Measurements from ENCODE around the gene SYT13. TPM values are rescaled to one million over a fixed set of nuclear protein-coding genes. Genes with fewer than 3 reads are reported as not detected.

The SYT13 gene
- total and polyA plus RNA-seq, 8 donors = 0.21 to 5.5 (median 4.4) TPM

DNA sequence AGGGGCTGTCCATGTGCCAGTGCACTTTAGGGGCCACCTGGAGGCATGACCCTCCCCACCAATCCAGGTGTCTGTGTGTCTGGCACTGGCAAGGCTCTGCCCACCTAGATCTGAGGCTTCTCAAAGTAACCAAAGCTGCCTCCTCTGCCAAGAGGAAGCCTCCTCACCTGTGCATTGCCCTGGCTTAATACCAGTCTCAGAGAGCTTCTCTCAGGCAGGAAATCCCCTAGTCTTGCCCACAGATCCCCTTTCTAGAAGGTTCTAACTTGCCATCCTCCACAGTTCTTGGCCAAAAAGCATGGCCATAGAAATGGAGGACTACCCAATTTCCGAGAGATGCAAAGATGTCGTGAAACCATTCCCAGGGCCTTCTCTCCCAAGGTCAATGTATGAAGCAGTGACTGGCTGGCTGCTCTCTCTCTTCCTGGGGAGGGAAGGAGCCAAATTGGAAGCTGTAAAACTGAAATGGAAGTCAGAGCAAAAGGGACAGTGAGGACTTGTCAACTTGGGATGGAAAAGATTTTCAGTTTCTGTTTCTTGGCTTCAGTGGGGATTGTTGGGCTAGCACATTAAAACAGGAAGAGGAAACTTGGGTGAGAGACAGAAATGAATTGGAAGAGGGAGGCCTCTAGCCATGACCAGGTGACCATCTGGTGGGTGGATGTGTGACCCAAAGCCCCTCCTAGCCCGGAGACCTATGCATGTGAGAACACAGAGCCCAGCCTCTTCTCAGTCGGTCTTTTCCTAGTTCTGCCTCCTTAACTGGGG lies 70.9 kb downstream of the SYT13 start:
- H3K27ac ChIP-seq = peak overlapping the region in 1 of 2 donors; percentile 37
- ATAC-seq = no peak
- H3K27me3 ChIP-seq = no peaks in the 10 kb centered on the region
- intact Hi-C loops (cut with DNase I) = no loop called here
- H3K36me3 ChIP-seq = peaks cover 0 to 32% of the 10 kb centered on the region in 2 donors
- DNase-seq = no peak
- TF ChIP-seq, protein P1, sequence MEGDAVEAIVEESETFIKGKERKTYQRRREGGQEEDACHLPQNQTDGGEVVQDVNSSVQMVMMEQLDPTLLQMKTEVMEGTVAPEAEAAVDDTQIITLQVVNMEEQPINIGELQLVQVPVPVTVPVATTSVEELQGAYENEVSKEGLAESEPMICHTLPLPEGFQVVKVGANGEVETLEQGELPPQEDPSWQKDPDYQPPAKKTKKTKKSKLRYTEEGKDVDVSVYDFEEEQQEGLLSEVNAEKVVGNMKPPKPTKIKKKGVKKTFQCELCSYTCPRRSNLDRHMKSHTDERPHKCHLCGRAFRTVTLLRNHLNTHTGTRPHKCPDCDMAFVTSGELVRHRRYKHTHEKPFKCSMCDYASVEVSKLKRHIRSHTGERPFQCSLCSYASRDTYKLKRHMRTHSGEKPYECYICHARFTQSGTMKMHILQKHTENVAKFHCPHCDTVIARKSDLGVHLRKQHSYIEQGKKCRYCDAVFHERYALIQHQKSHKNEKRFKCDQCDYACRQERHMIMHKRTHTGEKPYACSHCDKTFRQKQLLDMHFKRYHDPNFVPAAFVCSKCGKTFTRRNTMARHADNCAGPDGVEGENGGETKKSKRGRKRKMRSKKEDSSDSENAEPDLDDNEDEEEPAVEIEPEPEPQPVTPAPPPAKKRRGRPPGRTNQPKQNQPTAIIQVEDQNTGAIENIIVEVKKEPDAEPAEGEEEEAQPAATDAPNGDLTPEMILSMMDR (IDR thresholded peaks at IDR 0.05) = no peak
- H3K4me3 ChIP-seq = no peak overlapping the region
- peaks cover 3 to 4% of the 10 kb centered on the region in 2 donors for H3K4me1 ChIP-seq
- H3K9me3 ChIP-seq = no peaks in the 10 kb centered on the region

GRCh38 chr11:45213717-45214116 lies 72.4 kb downstream of the SYT13 start:
- intact Hi-C loops (cut with DNase I) = no loop called here
- Histone ChIP-seq H3K36me3 (peaks cover 0 to 29% of the 10 kb centered on the region in 2 donors), H3K27ac (no peak overlapping the region), H3K4me3 (no peak overlapping the region), H3K4me1 (peaks cover 19 to 20% of the 10 kb centered on the region in 2 donors), H3K27me3 (no peaks in the 10 kb centered on the region), H3K9me3 (no peaks in the 10 kb centered on the region)
- ATAC-seq (no peak), DNase-seq (no peak)
- TF ChIP-seq, protein P1 (IDR thresholded peaks at IDR 0.05) = no peak

DNA sequence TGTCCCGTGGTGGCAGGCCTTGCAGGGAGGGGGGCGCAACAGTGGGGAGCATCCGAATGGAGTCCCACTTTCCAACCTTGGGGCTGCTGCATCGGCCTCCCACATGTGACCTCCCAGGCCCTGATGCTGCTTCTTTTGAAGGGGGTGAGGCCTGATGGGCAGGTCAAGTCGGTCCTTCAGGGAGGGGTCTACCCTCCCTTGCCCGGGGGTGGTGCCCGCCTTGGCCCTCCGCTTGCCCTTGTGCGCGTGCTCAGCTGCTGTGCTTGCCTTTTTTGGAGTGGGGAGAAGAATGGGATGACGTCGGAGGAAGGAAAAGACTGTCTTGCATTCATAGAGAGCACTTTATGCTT lies 72.8 kb downstream of the SYT13 start:
- DNase-seq = no peak
- TF ChIP-seq, protein P1 (IDR thresholded peaks at IDR 0.05) = no peak
- H3K36me3 ChIP-seq = peaks cover 0 to 29% of the 10 kb centered on the region in 2 donors
- peaks cover 20 to 24% of the 10 kb centered on the region in 2 donors for H3K4me1 ChIP-seq
- no peak for ATAC-seq
- H3K27ac ChIP-seq = no peak overlapping the region
- no peaks in the 10 kb centered on the region for H3K27me3 ChIP-seq
- H3K9me3 ChIP-seq = no peaks in the 10 kb centered on the region
- intact Hi-C loops (cut with DNase I) = no loop called here
- no peak overlapping the region for H3K4me3 ChIP-seq

GRCh38 chr11:45212566-45213315 lies 73.4 kb downstream of the SYT13 start:
- no peak for ATAC-seq
- Histone ChIP-seq H3K9me3 (no peaks in the 10 kb centered on the region), H3K4me3 (no peak overlapping the region), H3K4me1 (peaks cover 20 to 25% of the 10 kb centered on the region in 2 donors), H3K36me3 (peaks cover 0 to 29% of the 10 kb centered on the region in 2 donors), H3K27ac (no peak overlapping the region), H3K27me3 (no peaks in the 10 kb centered on the region)
- intact Hi-C loops (cut with DNase I) = no loop called here
- peak in 1 of 4 donors; percentile 76 for DNase-seq
- TF ChIP-seq, protein P1 (IDR thresholded peaks at IDR 0.05) = no peak

DNA sequence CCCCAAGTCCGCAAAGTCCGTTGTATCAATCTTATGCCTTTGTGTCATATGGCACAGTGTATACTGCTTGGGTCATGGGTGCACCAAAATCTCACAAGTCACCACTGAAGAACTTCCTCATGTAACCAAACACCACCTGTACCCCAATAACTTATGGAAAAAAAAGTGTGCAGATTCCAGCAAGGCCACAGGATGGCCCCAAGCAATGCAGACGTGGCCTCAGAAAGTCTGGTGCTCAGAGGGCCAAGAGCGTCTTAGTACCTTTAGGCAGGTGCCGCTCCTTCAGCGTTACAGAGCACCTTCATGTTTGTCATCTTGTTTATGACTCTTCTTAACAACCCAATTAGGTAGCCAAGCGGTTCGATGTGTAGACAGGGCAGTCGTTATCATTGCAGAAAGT lies 74.4 kb downstream of the SYT13 start:
- Histone ChIP-seq H3K4me1 (peaks cover 20 to 25% of the 10 kb centered on the region in 2 donors), H3K27ac (no peak overlapping the region), H3K27me3 (no peaks in the 10 kb centered on the region), H3K9me3 (no peaks in the 10 kb centered on the region), H3K36me3 (peaks cover 0 to 29% of the 10 kb centered on the region in 2 donors), H3K4me3 (no peak overlapping the region)
- TF ChIP-seq, protein P1 (IDR thresholded peaks at IDR 0.05) = no peak
- ATAC-seq (no peak), DNase-seq (no peak)
- intact Hi-C loops (cut with DNase I) = no loop called here

Data from left lung (tissue), 10 donors.